Measurements from ENCODE around the gene RNF169. TPM values are rescaled to one million over a fixed set of nuclear protein-coding genes. Genes with fewer than 3 reads are reported as not detected.

Gene RNF169
- total RNA-seq, 1 donor from 2014 or later = 21.2 TPM

DNA sequence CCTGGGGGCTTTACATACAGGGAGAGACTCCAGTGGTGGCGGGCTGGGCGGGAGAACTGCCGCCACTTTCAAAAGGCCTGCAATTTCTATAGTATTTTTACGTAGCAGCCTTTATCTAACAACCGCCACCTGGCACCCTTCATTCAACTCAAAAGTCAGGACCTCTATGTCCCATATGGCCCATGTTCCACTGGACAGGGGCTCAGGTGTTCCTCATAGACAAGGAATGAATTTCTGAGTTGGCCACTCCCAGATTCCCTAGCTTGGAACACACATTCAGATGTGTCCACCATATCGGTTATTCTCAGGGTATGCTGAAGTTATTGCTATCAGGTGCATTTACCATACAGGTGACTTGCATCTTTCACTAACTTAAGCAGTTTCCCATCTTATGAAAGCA is 29.9 kb downstream of the RNF169 start:
- Histone ChIP-seq H3K36me3 (no peaks in the 10 kb centered on the region), H3K27me3 (ENCODE audit: low read depth) (no peaks in the 10 kb centered on the region), H3K4me3 (no peak overlapping the region), H3K9me3 (no peaks in the 10 kb centered on the region), H3K27ac (no peak overlapping the region), H3K4me1 (peaks cover 30% of the 10 kb centered on the region)
- intact Hi-C loops (cut with DNase I) = no loop called here
- ATAC-seq (no peak), DNase-seq (no peak)
- TF ChIP-seq, protein P1, sequence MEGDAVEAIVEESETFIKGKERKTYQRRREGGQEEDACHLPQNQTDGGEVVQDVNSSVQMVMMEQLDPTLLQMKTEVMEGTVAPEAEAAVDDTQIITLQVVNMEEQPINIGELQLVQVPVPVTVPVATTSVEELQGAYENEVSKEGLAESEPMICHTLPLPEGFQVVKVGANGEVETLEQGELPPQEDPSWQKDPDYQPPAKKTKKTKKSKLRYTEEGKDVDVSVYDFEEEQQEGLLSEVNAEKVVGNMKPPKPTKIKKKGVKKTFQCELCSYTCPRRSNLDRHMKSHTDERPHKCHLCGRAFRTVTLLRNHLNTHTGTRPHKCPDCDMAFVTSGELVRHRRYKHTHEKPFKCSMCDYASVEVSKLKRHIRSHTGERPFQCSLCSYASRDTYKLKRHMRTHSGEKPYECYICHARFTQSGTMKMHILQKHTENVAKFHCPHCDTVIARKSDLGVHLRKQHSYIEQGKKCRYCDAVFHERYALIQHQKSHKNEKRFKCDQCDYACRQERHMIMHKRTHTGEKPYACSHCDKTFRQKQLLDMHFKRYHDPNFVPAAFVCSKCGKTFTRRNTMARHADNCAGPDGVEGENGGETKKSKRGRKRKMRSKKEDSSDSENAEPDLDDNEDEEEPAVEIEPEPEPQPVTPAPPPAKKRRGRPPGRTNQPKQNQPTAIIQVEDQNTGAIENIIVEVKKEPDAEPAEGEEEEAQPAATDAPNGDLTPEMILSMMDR (IDR thresholded peaks at IDR 0.05) = no peak

GRCh38 chr11:74780248-74781005 is 31.8 kb downstream of the RNF169 start:
- Histone ChIP-seq H3K36me3 (no peaks in the 10 kb centered on the region), H3K9me3 (no peaks in the 10 kb centered on the region), H3K27me3 (ENCODE audit: low read depth) (no peaks in the 10 kb centered on the region), H3K4me3 (no peak overlapping the region), H3K4me1 (peaks cover 42% of the 10 kb centered on the region), H3K27ac (no peak overlapping the region)
- intact Hi-C loops (cut with DNase I) = no loop called here
- ATAC-seq (no peak), DNase-seq (no peak)
- TF ChIP-seq, protein P1 (IDR thresholded peaks at IDR 0.05) = no peak

DNA sequence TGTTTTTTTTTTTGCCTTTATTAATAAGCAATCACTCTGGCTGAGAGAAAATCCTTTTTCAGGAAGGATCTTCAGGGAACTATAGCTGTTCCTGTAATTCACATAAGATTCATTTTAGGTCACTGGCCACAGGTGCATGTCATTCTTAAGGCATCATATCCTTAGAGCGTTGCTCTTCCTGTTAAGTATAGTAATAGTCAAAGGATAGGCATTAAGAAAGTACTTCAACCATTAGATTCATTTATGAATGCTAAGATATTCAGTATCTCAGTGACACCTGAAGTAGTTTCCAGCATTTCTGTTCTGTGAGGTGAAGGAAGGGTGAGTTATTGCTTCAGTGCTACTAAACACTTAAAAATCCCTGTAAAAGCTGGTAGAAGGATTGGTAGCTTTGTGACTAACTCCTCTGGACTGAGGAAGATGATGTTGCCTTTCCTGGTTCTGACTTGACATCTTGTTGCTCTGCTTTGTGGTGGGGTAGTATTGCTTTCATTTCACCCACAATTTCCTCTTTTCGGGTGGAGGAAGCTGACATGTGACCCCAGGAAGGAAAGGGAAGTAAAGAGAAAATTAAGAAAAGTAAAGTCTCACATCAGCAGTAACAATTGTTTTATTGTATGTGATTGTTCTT is 34.7 kb downstream of the RNF169 start:
- TF ChIP-seq, protein P1 (IDR thresholded peaks at IDR 0.05) = no peak
- no peaks in the 10 kb centered on the region for H3K9me3 ChIP-seq
- H3K27ac ChIP-seq = peak overlapping the region; percentile 13
- no peaks in the 10 kb centered on the region for H3K36me3 ChIP-seq
- intact Hi-C loops (cut with DNase I) = no loop called here
- H3K4me1 ChIP-seq = peaks cover 42% of the 10 kb centered on the region
- ATAC-seq (peak; percentile 79 to 85), DNase-seq (no peak)
- no peaks in the 10 kb centered on the region for H3K27me3 ChIP-seq (ENCODE audit: low read depth)
- no peak overlapping the region for H3K4me3 ChIP-seq

- Histone ChIP-seq H3K27ac (no peak overlapping the region), H3K9me3 (no peaks in the 10 kb centered on the region), H3K36me3 (no peaks in the 10 kb centered on the region), H3K4me3 (no peak overlapping the region), H3K27me3 (ENCODE audit: low read depth) (no peaks in the 10 kb centered on the region), H3K4me1 (peaks cover 42% of the 10 kb centered on the region)
- DNase-seq (no peak), ATAC-seq (no peak)
- intact Hi-C loops (cut with DNase I) = no loop called here
- TF ChIP-seq, protein P1 (IDR thresholded peaks at IDR 0.05) = no peak
These were observed 35.6 kb downstream of the RNF169 start for GRCh38 chr11:74784234-74784633.

- Histone ChIP-seq H3K27me3 (ENCODE audit: low read depth) (no peaks in the 10 kb centered on the region), H3K4me3 (no peak overlapping the region), H3K27ac (no peak overlapping the region), H3K9me3 (no peaks in the 10 kb centered on the region), H3K4me1 (peaks cover 40% of the 10 kb centered on the region), H3K36me3 (peaks cover 4% of the 10 kb centered on the region)
- no peak for ATAC-seq
- TF ChIP-seq, protein P1 (IDR thresholded peaks at IDR 0.05) = no peak
- intact Hi-C loops (cut with DNase I) = no loop called here
- no peak for DNase-seq
These were observed 36.1 kb downstream of the RNF169 start for GRCh38 chr11:74784726-74785125.
